HG03469 (cell line): ENCODE data around the gene LGALS7B.

Experiments used
- ATAC-seq: cut with Tn5 transposase; IDR thresholded peaks from one replicate; pipeline ENCODE4 v1.9.1; 2021; ENCODE audit warnings: mild to moderate bottlenecking, moderate library complexity, moderate number of reproducible peaks; ENCODE audit not compliant: unreplicated experiment

Gene LGALS7B

GRCh38 chr19:38839816-38840582, 51.0 kb downstream of the LGALS7B start:
- no peak for ATAC-seq

- ATAC-seq, result no peak
Observed at GRCh38 chr19:38840583-38840968, 51.6 kb downstream of the LGALS7B start.
